ENCODE measurements around the gene PLEKHH1. TPM values are rescaled to one million over a fixed set of nuclear protein-coding genes. Genes with fewer than 3 reads are reported as not detected.

PLEKHH1 gene
- total RNA-seq, 1 donor from 2014 or later: 119 TPM

GRCh38 chr14:67569011-67569650 lies 36.0 kb downstream of the PLEKHH1 start:
- H3K4me1 Mint-ChIP-seq (ENCODE audit: low read depth): peaks cover 7% of the 10 kb centered on the region
- no peak for DNase-seq (ENCODE audit: low spot score, unreplicated experiment)
- no peak overlapping the region for H3K27ac Mint-ChIP-seq
- H3K27me3 Mint-ChIP-seq: no peaks in the 10 kb centered on the region
- peaks cover 14% of the 10 kb centered on the region for H3K36me3 Mint-ChIP-seq (ENCODE audit: insufficient read depth)
- no peaks in the 10 kb centered on the region for H3K9me3 Mint-ChIP-seq (ENCODE audit: low read depth)
- H3K4me3 Mint-ChIP-seq (ENCODE audit: low read depth): no peak overlapping the region
- TF ChIP-seq, protein P1, sequence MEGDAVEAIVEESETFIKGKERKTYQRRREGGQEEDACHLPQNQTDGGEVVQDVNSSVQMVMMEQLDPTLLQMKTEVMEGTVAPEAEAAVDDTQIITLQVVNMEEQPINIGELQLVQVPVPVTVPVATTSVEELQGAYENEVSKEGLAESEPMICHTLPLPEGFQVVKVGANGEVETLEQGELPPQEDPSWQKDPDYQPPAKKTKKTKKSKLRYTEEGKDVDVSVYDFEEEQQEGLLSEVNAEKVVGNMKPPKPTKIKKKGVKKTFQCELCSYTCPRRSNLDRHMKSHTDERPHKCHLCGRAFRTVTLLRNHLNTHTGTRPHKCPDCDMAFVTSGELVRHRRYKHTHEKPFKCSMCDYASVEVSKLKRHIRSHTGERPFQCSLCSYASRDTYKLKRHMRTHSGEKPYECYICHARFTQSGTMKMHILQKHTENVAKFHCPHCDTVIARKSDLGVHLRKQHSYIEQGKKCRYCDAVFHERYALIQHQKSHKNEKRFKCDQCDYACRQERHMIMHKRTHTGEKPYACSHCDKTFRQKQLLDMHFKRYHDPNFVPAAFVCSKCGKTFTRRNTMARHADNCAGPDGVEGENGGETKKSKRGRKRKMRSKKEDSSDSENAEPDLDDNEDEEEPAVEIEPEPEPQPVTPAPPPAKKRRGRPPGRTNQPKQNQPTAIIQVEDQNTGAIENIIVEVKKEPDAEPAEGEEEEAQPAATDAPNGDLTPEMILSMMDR (IDR thresholded peaks at IDR 0.05; ENCODE audit: unreplicated experiment): no peak

GRCh38 chr14:67569651-67570290 lies 36.7 kb downstream of the PLEKHH1 start:
- TF ChIP-seq, protein P1 (IDR thresholded peaks at IDR 0.05; ENCODE audit: unreplicated experiment): no peak
- Mint-ChIP-seq H3K27me3 (no peaks in the 10 kb centered on the region), H3K4me1 (ENCODE audit: low read depth) (peaks cover 7% of the 10 kb centered on the region), H3K9me3 (ENCODE audit: low read depth) (no peaks in the 10 kb centered on the region), H3K4me3 (ENCODE audit: low read depth) (no peak overlapping the region), H3K27ac (peak overlapping the region; percentile 57), H3K36me3 (ENCODE audit: insufficient read depth) (peaks cover 14% of the 10 kb centered on the region)
- no peak for DNase-seq (ENCODE audit: low spot score, unreplicated experiment)

DNA sequence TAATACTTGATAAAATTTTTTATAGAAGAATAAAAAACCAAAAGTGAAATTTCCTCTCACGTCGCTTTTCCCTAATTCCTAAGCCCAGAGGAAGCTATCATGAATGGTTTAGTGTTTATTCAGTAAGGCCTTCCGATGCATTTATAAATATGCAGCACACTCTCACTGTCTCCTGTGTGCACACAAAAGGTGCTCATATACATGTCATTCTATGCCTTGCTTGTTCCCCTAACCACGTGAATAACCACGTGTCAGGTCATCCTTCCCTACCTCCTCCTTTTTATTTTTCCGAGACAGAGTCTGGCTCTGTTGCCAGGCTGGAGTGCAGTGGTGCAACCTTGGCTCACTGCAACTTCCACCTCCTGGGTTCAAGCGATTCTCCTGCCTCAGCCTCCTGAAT lies 37.4 kb downstream of the PLEKHH1 start:
- no peak overlapping the region for H3K4me3 Mint-ChIP-seq (ENCODE audit: low read depth)
- peak overlapping the region; percentile 67 for H3K27ac Mint-ChIP-seq
- H3K9me3 Mint-ChIP-seq (ENCODE audit: low read depth): no peaks in the 10 kb centered on the region
- no peak for DNase-seq (ENCODE audit: low spot score, unreplicated experiment)
- H3K27me3 Mint-ChIP-seq: no peaks in the 10 kb centered on the region
- TF ChIP-seq, protein P1 (IDR thresholded peaks at IDR 0.05; ENCODE audit: unreplicated experiment): no peak
- H3K4me1 Mint-ChIP-seq (ENCODE audit: low read depth): peaks cover 7% of the 10 kb centered on the region
- H3K36me3 Mint-ChIP-seq (ENCODE audit: insufficient read depth): peaks cover 16% of the 10 kb centered on the region

GRCh38 chr14:67571275-67571990 lies 38.3 kb downstream of the PLEKHH1 start:
- peaks cover 23% of the 10 kb centered on the region for H3K36me3 Mint-ChIP-seq (ENCODE audit: insufficient read depth)
- TF ChIP-seq, protein P1 (IDR thresholded peaks at IDR 0.05; ENCODE audit: unreplicated experiment): peak; percentile 85
- peak overlapping the region; percentile 21 for H3K27ac Mint-ChIP-seq
- H3K4me3 Mint-ChIP-seq (ENCODE audit: low read depth): no peak overlapping the region
- no peaks in the 10 kb centered on the region for H3K27me3 Mint-ChIP-seq
- H3K4me1 Mint-ChIP-seq (ENCODE audit: low read depth): peaks cover 11% of the 10 kb centered on the region
- peak; percentile 49 for DNase-seq (ENCODE audit: low spot score, unreplicated experiment)
- H3K9me3 Mint-ChIP-seq (ENCODE audit: low read depth): no peaks in the 10 kb centered on the region

DNA sequence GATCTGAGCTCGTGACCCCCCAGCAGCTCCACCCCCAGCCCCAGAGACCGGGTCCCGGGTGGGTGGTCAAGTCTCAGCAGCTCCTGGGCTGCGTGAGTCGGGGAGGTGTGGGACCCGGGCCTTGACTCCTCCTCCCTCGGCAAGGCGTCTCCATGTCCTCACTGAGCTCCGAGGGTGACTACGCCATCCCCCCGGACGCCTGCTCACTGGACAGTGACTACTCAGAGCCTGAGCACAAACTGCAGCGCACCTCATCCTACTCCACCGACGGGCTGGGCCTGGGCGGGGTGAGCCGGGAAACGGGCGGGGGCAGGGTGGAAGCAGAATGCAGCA lies 38.9 kb downstream of the PLEKHH1 start:
- TF ChIP-seq, protein P1 (IDR thresholded peaks at IDR 0.05; ENCODE audit: unreplicated experiment): no peak
- Mint-ChIP-seq H3K4me1 (ENCODE audit: low read depth) (peaks cover 16% of the 10 kb centered on the region), H3K36me3 (ENCODE audit: insufficient read depth) (peaks cover 23% of the 10 kb centered on the region), H3K27me3 (no peaks in the 10 kb centered on the region), H3K4me3 (ENCODE audit: low read depth) (no peak overlapping the region), H3K27ac (no peak overlapping the region), H3K9me3 (ENCODE audit: low read depth) (no peaks in the 10 kb centered on the region)
- DNase-seq (ENCODE audit: low spot score, unreplicated experiment): no peak
